Activated effector memory CD4-positive, alpha-beta T cell treated with anti-CD3 and anti-CD28 coated beads, Interleukin-2, amount 50 U/mL, for 16 hours (primary cell): ENCODE data around the gene SLC47A1.
"Not testable (repeated sequence)": the region's sequence is repeated elsewhere in the genome, so short reads cannot be mapped to it uniquely, and the experiment has no call there.

ENCODE experiments used
- DNase-seq: peaks from one replicate; pipeline ENCODE4 v3.0.0-alpha.2; 2020

SLC47A1 gene, protein sequence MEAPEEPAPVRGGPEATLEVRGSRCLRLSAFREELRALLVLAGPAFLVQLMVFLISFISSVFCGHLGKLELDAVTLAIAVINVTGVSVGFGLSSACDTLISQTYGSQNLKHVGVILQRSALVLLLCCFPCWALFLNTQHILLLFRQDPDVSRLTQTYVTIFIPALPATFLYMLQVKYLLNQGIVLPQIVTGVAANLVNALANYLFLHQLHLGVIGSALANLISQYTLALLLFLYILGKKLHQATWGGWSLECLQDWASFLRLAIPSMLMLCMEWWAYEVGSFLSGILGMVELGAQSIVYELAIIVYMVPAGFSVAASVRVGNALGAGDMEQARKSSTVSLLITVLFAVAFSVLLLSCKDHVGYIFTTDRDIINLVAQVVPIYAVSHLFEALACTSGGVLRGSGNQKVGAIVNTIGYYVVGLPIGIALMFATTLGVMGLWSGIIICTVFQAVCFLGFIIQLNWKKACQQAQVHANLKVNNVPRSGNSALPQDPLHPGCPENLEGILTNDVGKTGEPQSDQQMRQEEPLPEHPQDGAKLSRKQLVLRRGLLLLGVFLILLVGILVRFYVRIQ

DNA sequence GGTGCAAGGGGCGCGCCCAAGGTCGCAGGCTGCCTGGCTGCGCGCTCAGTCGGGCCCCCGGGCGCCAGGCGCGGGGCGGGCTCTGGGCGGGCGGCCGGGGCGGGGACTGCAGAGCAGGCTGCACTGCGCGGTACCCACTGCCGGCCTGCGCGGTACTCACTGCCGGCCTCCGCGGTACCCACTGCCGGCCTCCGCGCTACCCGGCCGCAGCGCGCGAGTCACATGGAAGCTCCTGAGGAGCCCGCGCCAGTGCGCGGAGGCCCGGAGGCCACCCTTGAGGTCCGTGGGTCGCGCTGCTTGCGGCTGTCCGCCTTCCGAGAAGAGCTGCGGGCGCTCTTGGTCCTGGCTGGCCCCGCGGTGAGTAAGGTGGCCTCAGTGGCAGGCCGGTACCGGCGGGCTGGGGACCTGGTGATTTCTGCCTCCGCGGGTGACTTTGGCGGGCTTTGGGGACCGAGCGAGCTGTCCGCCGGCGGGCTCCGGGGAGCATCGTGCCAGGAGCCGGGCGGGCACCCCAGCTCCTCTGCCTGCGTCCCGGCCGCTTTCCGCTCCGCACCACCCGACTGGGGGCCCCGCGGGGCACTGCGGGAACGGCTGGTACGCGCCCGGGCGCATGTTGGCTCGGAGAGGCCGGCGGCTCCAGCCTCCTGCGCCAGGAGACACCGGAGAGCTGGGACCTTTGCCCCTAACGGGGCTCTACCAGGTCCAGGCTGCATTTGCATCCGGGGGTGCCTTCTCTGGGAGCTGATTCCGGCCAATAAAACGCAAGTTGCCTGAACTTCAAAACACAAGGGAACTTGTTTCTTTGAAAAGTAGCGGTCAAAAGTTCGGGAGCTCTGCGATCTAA is at the start of gene SLC47A1:
TSS of gene SLC47A1 (plus strand) at position 137 of the 844 bp plus-strand sequence. CDS start at position 223, 86 bp downstream.
- DNase-seq, result no peak

- no peak for DNase-seq
Measured at GRCh38 chr17:19485800-19486340, 47.8 kb upstream of the SLC47A1 start.

DNA sequence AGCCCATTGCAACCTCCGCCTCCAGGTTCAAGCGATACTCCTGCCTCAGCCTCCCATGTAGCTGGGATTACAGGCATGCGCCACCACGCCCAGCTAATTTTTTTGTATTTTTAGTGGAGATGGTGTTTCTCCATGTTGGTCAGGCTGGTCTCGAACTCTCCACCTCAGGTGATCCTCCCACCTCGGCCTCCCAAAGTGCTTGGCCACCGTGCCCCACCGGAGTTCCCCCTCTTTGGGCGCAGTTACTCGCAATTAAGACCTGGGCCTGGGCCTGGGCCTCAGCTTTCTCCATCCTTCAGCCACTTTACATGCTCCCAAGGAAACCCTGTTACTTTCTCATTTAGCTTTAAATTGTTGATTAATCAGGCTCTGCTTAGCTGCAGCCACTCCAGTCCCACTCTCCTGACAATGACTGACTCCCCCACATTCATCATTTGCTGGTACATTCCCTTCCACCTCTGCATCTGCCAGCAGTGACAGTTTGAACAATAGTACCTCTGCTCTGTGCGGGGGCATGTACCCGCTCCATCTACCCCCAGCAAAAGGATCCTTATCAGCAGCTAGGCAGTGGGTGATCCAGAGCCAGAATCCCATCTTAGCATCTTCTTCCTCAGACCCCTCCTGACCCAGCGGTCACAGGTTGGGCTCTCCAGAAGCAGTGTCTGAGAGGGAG is 47.2 kb upstream of the SLC47A1 start:
- DNase-seq, result peak; percentile 55

DNA sequence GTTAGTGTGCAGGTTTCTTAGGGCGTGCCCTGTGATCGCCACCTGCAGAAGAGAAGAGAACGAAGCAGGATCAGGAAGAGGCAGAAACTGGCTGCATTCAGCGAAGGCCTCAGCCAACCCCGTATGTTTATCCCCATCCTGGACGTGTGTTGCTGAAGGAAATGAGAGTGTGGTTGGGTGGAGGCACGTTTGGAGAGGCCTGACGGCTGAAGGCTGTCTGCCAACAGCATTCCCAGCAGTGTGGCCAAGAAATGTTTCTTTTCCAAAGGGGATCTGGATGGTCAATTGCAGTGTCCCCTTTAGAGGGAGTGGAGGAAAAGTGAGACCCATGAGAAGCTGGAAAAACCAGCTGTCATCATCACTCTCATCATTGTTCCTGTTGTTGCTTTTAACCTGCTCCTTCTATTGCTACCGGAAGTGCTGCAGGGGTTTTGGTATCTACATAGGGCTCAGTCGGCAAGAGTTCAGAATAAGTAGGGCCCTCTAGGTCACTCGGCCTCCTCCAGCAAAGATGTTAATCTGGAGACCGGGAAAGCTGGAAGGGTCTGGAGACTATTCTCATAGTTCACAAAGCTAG is 46.5 kb upstream of the SLC47A1 start:
- DNase-seq, result peak; percentile 13

GRCh38 chr17:19492141-19492540 is 41.5 kb upstream of the SLC47A1 start:
- DNase-seq, result no peak

GRCh38 chr17:19494961-19495806 is 38.5 kb upstream of the SLC47A1 start:
- DNase-seq, result peak; percentile 57

DNA sequence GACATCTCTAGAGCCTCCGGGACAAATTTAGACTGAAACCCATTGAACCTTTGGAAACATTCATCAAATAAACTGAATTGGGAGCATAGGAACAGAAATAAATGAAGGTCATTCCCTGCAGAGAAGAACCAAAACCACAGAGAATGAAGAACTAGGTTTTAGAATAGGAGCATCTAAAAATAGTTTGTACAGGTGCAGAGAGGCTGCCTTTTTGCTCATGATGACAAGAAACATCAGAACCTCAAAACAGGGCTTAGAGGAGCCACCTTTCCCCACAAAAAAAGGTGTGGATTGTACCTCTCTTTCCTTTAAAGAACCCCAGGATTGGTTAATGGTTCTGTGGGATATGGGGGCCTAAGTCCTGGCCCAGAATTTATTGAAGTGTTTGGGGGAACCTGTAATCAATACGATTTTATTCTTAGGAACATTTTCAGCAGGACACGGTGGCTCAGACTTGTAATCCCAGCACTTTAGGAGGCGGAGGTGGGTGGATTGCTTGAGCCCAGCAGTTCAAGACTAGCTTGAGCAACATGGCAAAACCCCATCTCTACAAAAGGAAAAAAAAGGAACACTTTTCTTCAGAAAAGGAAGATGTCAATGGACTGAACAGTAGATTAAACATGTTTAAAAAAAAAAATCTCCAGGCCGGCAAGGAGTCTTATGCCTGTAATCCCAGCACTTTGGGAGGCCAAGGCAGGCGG is 37.7 kb upstream of the SLC47A1 start:
- DNase-seq, result no peak

DNA sequence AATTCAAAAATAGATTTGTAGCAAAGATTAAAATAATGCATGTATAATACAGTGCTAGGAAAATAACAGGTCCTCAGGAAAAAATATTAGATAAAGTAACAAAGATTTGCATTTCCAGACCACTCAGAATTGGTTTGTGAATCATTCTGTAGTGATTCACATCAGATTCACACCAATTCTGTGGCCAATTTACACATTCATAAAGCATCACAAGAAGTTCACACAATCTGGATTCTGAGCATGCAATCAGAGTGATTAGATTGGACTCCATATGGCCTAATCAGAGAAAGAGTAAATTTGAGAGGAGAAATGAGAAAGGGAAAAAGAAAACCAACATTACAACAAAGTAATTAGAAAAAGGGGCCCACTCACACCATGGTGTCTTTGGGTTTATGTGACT is 36.0 kb upstream of the SLC47A1 start:
- DNase-seq, result no peak

- no peak for DNase-seq
Measured at GRCh38 chr17:19501219-19501618, 32.4 kb upstream of the SLC47A1 start.

DNA sequence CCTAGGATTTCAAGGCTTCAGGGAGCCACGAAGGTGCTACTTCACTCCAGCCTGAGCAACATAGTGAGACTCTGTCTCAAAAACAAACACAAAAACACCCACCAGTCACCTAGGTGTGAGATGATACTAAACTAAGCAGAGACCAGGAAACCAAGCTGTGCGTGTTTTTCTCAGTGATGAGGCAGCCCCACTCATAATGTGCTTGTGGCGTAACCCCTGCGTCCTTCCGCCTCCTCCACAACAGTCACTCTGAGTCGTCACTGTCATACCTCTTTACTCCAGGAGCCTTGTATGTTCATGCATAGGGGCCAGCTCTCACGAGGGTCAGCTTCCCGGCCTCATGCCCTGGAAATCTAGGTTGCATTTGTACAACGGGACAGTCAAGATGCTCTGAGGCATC is 31.1 kb upstream of the SLC47A1 start:
- peak; percentile 71 for DNase-seq

GRCh38 chr17:19505561-19505960 is 28.1 kb upstream of the SLC47A1 start:
- DNase-seq, result not testable (repeated sequence)

DNA sequence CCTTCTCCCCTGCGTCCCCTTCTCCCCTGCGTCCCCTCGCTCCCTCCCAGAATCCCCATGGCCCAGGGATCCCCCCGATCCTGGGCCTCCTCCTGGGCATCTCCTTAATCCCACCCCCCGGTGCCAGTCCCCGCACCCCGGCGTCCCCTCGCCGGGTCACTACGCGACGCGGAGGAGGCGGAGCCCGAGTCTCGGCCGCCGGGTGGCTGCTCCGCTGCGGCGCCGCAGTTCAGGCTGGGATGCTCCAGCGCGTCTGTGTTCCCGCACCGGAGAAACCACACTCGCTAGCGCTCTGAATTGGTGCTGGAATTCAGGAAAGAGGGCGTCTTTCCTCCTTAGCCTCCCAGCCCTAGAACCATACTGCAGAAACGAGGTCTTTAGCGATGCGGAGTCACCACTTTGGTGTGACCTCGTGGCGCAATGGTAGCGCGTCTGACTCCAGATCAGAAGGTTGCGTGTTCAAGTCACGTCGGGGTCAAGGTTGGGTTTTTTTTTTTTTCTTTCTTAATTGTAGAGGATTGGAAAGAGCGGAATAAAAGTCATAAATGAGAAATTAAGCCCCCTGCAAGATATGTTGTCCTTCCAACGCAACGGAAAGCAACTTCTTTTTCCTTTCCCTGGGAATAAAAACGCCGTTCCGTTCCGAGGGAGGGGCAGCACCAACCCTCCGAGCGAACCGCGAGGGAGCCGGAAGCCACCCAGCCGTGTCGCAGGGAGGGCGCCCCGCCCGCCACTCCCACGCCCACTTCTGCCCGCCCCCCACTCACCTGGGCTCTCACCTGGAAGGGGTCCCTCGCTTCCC is 25.7 kb upstream of the SLC47A1 start:
- DNase-seq, result peak; percentile 95

- DNase-seq, result no peak
Measured at GRCh38 chr17:19508577-19508867, 25.1 kb upstream of the SLC47A1 start.

DNA sequence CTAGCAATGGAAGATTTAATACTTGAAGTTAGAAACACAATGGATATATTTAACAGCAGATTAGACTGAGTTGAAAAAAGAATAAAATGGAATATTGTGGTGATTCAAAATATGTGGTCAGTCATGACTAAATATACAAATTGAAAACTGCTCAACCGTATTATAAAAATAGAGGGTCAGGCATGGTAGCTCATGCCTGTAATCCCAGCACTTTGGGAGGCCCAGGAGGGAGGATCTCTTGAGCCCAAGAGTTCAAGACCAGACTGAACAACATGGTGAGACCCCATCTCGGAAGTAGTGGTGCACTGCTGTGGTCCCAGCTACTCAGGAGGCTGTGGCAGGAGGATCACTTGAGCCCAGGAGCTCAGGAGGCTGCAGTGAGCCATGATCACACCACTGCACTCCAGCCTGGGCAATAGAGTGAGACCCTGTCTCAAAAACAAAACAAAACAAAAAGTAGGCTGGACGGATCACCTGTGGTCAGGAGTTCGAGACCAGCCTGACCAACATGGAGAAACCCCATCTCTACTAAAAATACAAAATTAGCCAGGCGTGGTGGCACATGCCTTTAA is 24.3 kb upstream of the SLC47A1 start:
- DNase-seq, result not testable (repeated sequence)

GRCh38 chr17:19510903-19511302 is 22.8 kb upstream of the SLC47A1 start:
- no peak for DNase-seq

- DNase-seq, result peak; percentile 86
Measured at GRCh38 chr17:19513897-19514488, 19.7 kb upstream of the SLC47A1 start.

DNA sequence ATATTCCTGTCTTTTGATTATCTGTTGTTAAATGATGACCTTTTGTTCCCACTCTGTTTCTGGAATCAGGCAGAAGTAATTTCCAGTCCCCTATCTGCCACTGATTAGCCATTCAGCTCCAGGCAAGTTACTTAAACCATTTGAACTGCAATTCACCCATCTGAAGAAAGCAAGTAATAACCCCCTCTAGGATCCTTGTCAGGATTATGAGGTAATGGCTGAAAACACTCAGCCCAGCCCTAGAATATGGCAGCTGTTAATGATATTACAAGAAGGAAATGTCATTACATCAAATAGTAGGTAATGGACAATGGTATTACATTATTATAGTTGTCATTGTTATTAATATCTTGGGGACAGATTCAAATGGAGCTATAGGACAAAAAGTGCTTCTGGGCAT is 16.0 kb upstream of the SLC47A1 start:
- no peak for DNase-seq

DNA sequence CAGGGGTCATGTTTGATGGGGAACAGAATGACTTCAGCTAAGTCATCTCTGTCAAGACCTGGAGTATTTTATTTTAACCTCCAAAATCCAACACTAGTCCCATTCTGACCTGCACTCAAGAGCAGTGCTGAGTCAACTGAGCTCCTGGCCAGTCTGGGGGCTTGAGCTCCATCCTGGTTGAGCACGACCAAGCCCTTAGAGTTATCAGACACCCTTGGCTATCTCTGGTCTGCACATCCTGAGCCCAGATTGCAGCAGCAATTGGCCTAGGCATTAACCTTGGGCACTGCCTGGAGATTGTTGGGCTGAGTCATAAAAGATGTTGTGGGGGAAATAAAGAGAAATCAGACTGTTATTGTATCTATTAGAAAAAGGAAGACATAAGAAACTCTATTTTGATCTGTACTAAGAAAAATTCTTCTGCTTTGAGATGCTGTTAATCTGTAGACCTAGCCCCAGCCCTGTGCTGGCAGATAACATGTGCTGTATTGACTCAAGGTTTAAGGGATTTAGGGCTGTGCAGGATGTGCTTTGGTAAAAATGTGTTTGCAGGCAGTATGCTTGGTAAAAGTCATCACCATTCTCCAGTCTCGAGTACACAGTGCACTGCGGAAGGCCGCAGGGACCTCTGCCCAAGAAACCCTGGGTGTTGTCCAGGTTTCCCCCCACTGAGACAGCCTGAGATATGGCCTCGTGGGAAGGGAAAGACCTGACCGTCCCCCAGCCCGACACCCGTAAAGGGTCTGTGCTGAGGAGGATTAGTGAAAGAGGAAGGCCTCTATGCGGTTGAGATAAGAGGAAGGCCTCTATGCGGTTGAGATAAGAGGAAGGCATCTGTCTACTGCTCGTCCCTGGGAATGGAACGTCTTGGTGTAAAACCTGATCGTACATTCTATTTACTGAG is 14.0 kb upstream of the SLC47A1 start:
- DNase-seq, result not testable (repeated sequence)
